ENCODE results near the gene AHNAK2.

Gene AHNAK2

DNA sequence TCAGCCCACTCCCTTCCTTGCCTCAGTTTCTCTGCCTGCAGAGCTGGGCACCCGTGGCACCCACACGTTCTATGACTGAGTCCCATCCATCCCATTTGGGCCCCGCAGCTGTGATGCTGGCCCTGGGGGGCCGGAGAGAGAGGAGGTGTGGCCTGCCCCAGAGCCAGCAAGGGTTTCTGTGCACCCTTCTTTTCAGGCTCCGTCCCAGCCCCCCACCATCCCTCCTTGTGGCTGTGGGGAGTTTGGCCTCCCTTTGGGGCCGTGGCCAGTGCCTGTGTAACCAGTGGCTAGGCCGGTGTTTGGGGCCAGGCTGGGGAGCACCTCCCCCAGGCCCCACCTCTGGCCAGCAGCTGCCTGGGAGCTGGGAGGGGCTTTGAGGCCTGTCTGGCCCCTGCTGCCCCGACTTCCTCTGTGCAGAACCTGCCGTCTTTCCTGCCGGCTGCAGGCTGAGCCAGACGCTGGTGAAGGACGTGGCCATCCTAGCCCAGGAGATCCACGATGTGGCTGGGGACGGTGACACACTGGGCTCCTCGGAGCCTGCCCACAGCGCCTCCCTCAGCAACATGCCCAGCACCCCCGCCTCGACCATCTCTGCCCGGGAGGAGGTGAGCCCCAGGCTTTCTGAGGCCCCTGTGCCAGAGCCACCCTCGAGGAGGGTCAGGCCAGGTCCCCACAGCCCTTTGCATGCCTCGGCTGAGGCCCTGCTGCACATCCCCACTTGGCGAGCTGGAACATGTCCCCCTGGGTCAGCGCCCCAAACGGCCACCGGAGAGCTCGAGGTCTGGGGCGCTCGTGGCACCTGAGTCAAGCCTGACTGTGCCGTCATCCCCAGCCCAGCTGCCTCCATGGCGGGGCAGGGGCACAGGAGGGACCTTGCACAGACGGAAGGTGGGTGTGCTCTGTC is 85.4 kb downstream of the AHNAK2 start (continued):
- TF ChIP-seq, protein P1, sequence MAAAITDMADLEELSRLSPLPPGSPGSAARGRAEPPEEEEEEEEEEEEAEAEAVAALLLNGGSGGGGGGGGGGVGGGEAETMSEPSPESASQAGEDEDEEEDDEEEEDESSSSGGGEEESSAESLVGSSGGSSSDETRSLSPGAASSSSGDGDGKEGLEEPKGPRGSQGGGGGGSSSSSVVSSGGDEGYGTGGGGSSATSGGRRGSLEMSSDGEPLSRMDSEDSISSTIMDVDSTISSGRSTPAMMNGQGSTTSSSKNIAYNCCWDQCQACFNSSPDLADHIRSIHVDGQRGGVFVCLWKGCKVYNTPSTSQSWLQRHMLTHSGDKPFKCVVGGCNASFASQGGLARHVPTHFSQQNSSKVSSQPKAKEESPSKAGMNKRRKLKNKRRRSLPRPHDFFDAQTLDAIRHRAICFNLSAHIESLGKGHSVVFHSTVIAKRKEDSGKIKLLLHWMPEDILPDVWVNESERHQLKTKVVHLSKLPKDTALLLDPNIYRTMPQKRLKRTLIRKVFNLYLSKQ (tag by site-specific recombination; IDR thresholded peaks at IDR 0.05; ENCODE audit: borderline replicate concordance): no peak

DNA sequence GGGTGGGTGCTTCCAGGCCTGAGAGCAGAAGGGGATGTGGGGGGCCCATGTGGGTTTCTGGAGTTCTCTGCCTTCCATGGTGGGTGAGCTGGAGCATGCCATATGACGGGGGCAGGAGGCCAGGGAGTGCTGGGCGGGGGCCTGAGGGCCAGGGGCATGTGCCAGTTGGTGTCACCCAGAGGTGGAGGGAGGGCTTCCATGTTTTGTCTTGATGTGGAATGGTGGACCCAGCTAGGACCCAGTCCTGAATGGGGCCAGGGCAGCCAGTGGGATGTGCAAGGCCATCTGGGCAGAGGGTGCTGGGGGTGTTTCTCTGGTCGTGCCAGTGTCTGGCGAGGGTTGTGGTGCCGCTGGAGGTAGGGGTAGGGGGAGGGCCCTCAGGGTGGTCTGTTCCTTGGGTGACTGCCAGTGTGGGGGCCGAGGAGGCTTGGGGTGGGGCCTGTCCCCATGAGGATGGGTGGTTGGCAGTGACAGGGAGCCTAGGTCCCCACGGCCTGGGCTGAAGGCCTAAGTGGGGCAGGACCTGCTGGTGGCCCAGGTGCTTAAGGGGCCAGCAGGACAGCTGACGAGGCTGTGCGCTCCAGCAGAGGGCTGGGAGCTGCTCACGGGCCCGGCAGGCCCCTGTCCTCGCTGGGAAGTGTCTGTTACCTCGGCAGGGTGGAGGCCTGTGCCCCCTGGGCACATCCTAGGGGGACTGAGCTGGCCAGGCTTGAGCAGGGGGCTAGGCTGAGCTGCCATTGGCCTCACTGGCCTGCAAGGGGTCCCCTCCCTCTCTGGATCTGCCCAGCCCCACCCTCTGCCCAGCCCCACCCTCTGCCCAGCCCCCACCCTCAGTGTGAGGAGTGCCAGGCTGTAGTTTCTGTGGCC is 86.3 kb downstream of the AHNAK2 start:
- ChIA-PET CTCF (no interaction called here), POLR2A (no interaction called here)
- H3K27ac ChIP-seq (ENCODE audit: extremely low read depth, low read depth, low read length): no peak overlapping the region
- no peaks in the 10 kb centered on the region for H3K9me3 ChIP-seq (ENCODE audit: control insufficient read depth, insufficient read depth, low read depth, low read length)
- H3K36me3 ChIP-seq (ENCODE audit: control insufficient read depth in 2 of 2, insufficient read depth in 1 of 2, low read length in 2 of 2): peaks cover 0 to 45% of the 10 kb centered on the region in 2 experiments; a peak in 1 of 3 replicates
- peaks cover 7% of the 10 kb centered on the region for H3K4me1 ChIP-seq (ENCODE audit: control insufficient read depth, insufficient read depth, low read length)
- H3K4me3 ChIP-seq (ENCODE audit: low read depth, low read length): no peak overlapping the region
- TF ChIP-seq SP2 (tag by site-specific recombination; IDR thresholded peaks at IDR 0.05) (peak; percentile 11; the same call in 1 of the 2 replicates), KLF1 (tag by site-specific recombination; IDR thresholded peaks at IDR 0.05) (0 out of 2 replicates have a peak, but pooled peaks have one; percentile 27), ZNF16 (tag by site-specific recombination; IDR thresholded peaks at IDR 0.05; ENCODE audit: low read depth) (no peak), ZSCAN30 (tag by site-specific recombination; IDR thresholded peaks at IDR 0.05) (no peak), ZNF624 (tag by site-specific recombination; IDR thresholded peaks at IDR 0.05) (no peak), ZNF600 (tag by site-specific recombination; IDR thresholded peaks at IDR 0.05) (peak; percentile 15; the same call in 1 of the 2 replicates), YY1 (tag by site-specific recombination; IDR thresholded peaks at IDR 0.05) (no peak), ZNF239 (tag by site-specific recombination; IDR thresholded peaks at IDR 0.05) (no peak), GLIS2 (tag by site-specific recombination; IDR thresholded peaks at IDR 0.05) (peak; percentile 23; the same call in 1 of the 2 replicates), EGR2 (tag by site-specific recombination; IDR thresholded peaks at IDR 0.05; ENCODE audit: low read depth) (no peak)
- TF ChIP-seq, protein P2, sequence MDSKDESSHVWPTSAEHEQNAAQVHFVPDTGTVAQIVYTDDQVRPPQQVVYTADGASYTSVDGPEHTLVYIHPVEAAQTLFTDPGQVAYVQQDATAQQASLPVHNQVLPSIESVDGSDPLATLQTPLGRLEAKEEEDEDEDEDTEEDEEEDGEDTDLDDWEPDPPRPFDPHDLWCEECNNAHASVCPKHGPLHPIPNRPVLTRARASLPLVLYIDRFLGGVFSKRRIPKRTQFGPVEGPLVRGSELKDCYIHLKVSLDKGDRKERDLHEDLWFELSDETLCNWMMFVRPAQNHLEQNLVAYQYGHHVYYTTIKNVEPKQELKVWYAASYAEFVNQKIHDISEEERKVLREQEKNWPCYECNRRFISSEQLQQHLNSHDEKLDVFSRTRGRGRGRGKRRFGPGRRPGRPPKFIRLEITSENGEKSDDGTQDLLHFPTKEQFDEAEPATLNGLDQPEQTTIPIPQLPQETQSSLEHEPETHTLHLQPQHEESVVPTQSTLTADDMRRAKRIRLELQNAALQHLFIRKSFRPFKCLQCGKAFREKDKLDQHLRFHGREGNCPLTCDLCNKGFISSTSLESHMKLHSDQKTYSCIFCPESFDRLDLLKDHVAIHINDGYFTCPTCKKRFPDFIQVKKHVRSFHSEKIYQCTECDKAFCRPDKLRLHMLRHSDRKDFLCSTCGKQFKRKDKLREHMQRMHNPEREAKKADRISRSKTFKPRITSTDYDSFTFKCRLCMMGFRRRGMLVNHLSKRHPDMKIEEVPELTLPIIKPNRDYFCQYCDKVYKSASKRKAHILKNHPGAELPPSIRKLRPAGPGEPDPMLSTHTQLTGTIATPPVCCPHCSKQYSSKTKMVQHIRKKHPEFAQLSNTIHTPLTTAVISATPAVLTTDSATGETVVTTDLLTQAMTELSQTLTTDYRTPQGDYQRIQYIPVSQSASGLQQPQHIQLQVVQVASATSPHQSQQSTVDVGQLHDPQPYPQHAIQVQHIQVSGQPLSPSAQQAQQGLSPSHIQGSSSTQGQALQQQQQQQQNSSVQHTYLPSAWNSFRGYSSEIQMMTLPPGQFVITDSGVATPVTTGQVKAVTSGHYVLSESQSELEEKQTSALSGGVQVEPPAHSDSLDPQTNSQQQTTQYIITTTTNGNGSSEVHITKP (tag by site-specific recombination; IDR thresholded peaks at IDR 0.05): peak; percentile 48; the same call in 1 of the 2 replicates
- TF ChIP-seq, protein P3, sequence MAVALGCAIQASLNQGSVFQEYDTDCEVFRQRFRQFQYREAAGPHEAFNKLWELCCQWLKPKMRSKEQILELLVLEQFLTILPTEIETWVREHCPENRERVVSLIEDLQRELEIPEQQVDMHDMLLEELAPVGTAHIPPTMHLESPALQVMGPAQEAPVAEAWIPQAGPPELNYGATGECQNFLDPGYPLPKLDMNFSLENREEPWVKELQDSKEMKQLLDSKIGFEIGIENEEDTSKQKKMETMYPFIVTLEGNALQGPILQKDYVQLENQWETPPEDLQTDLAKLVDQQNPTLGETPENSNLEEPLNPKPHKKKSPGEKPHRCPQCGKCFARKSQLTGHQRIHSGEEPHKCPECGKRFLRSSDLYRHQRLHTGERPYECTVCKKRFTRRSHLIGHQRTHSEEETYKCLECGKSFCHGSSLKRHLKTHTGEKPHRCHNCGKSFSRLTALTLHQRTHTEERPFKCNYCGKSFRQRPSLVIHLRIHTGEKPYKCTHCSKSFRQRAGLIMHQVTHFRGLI (tag by site-specific recombination; IDR thresholded peaks at IDR 0.05): no peak
- TF ChIP-seq, protein P4, sequence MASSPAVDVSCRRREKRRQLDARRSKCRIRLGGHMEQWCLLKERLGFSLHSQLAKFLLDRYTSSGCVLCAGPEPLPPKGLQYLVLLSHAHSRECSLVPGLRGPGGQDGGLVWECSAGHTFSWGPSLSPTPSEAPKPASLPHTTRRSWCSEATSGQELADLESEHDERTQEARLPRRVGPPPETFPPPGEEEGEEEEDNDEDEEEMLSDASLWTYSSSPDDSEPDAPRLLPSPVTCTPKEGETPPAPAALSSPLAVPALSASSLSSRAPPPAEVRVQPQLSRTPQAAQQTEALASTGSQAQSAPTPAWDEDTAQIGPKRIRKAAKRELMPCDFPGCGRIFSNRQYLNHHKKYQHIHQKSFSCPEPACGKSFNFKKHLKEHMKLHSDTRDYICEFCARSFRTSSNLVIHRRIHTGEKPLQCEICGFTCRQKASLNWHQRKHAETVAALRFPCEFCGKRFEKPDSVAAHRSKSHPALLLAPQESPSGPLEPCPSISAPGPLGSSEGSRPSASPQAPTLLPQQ (tag by site-specific recombination; IDR thresholded peaks at IDR 0.05): 0 out of 2 replicates have a peak, but pooled peaks have one; percentile 21
- TF ChIP-seq, protein P5, sequence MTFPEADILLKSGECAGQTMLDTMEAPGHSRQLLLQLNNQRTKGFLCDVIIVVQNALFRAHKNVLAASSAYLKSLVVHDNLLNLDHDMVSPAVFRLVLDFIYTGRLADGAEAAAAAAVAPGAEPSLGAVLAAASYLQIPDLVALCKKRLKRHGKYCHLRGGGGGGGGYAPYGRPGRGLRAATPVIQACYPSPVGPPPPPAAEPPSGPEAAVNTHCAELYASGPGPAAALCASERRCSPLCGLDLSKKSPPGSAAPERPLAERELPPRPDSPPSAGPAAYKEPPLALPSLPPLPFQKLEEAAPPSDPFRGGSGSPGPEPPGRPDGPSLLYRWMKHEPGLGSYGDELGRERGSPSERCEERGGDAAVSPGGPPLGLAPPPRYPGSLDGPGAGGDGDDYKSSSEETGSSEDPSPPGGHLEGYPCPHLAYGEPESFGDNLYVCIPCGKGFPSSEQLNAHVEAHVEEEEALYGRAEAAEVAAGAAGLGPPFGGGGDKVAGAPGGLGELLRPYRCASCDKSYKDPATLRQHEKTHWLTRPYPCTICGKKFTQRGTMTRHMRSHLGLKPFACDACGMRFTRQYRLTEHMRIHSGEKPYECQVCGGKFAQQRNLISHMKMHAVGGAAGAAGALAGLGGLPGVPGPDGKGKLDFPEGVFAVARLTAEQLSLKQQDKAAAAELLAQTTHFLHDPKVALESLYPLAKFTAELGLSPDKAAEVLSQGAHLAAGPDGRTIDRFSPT (tag by site-specific recombination; IDR thresholded peaks at IDR 0.05): peak; percentile 55
- TF ChIP-seq, protein P6, sequence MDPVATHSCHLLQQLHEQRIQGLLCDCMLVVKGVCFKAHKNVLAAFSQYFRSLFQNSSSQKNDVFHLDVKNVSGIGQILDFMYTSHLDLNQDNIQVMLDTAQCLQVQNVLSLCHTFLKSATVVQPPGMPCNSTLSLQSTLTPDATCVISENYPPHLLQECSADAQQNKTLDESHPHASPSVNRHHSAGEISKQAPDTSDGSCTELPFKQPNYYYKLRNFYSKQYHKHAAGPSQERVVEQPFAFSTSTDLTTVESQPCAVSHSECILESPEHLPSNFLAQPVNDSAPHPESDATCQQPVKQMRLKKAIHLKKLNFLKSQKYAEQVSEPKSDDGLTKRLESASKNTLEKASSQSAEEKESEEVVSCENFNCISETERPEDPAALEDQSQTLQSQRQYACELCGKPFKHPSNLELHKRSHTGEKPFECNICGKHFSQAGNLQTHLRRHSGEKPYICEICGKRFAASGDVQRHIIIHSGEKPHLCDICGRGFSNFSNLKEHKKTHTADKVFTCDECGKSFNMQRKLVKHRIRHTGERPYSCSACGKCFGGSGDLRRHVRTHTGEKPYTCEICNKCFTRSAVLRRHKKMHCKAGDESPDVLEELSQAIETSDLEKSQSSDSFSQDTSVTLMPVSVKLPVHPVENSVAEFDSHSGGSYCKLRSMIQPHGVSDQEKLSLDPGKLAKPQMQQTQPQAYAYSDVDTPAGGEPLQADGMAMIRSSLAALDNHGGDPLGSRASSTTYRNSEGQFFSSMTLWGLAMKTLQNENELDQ (tag by site-specific recombination; IDR thresholded peaks at IDR 0.05; ENCODE audit: low read depth): no peak

All from HEK293 (cell line).